DMS 273 treated with DMSO at 0.1 percent for 48 hours (cell line): Measurements from ENCODE around the gene ZNF524.
A peak's percentile ranks its signal among the peaks of the same experiment; 100 is the strongest.

Experiments used
- DNase-seq: peaks from one replicate; lab custom pipeline; 2025; lab: John Stamatoyannopoulos, UW

The ZNF524 gene

GRCh38 chr19:55602104-55603001 is 2.3 kb downstream of the ZNF524 start:
- DNase-seq, result no peak

- no peak for DNase-seq
Measured at GRCh38 chr19:55603115-55603514, 3.0 kb downstream of the ZNF524 start.

- DNase-seq, result no peak
Measured at GRCh38 chr19:55603581-55604292, 3.6 kb downstream of the ZNF524 start.

- DNase-seq, result peak; percentile 94
Measured at GRCh38 chr19:55605207-55605636, 5.1 kb downstream of the ZNF524 start.

GRCh38 chr19:55605637-55606470 is 5.8 kb downstream of the ZNF524 start, which contains the start of gene ZNF865:
TSS of gene ZNF865 (plus strand) at chr19:55605647. CDS start at chr19:55613619, 7,972 bp downstream.
- peak; percentile 54 for DNase-seq

- DNase-seq, result no peak
Measured at GRCh38 chr19:55606471-55606787, 6.3 kb downstream of the ZNF524 start.

GRCh38 chr19:55606817-55607216 is 6.7 kb downstream of the ZNF524 start:
- no peak for DNase-seq

- DNase-seq, result no peak
Measured at GRCh38 chr19:55609326-55609725, 9.2 kb downstream of the ZNF524 start.

- no peak for DNase-seq
Measured at GRCh38 chr19:55611300-55611982, 11.4 kb downstream of the ZNF524 start.

- no peak for DNase-seq
Measured at GRCh38 chr19:55611983-55612645, 12.0 kb downstream of the ZNF524 start.

GRCh38 chr19:55613396-55613795 is 13.3 kb downstream of the ZNF524 start:
- no peak for DNase-seq

GRCh38 chr19:55613930-55614710 is 14.0 kb downstream of the ZNF524 start:
- no peak for DNase-seq

GRCh38 chr19:55614711-55615542 is 14.8 kb downstream of the ZNF524 start:
- no peak for DNase-seq

- DNase-seq, result no peak
Measured at GRCh38 chr19:55615543-55616394, 15.7 kb downstream of the ZNF524 start.

GRCh38 chr19:55616395-55616875 is 16.3 kb downstream of the ZNF524 start:
- DNase-seq, result no peak

- no peak for DNase-seq
Measured at GRCh38 chr19:55617426-55617825, 17.3 kb downstream of the ZNF524 start.

GRCh38 chr19:55618426-55618825 is 18.3 kb downstream of the ZNF524 start:
- no peak for DNase-seq

GRCh38 chr19:55619286-55619685 is 19.2 kb downstream of the ZNF524 start:
- no peak for DNase-seq
